Testis (tissue), 3 donors: ENCODE measurements around the gene HMOX1. TPM values are rescaled to one million over a fixed set of nuclear protein-coding genes. Genes with fewer than 3 reads are reported as not detected.

Experiments used
- DNase-seq: peaks from one replicate; pipeline ENCODE4 v3.0.0-alpha.2; 2019
- H3K27ac ChIP-seq, 2 donors: fragments of 200-600 bp; sonication (generic); one replicate each; pipeline ENCODE4 v1.5.1; 2019
- H3K27me3 ChIP-seq: fragments of 200-600 bp; sonication (generic); one replicate; pipeline ENCODE4 v1.5.1; 2019
- H3K36me3 ChIP-seq: fragments of 200-600 bp; sonication (generic); one replicate; pipeline ENCODE4 v1.5.1; 2017; ENCODE audit warnings: low read depth; ENCODE audit errors: missing control alignments
- H3K4me1 ChIP-seq: fragments of 200-600 bp; sonication (generic); one replicate; pipeline ENCODE4 v1.5.1; 2019
- H3K4me3 ChIP-seq, 2 donors: fragments of 200-600 bp; sonication (generic); one replicate each; pipeline ENCODE4 v1.5.1; 2017 to 2019
- H3K9me3 ChIP-seq: fragments of 200-600 bp; sonication (generic); one replicate; pipeline ENCODE4 v1.5.1; 2017
- POLR2A ChIP-seq: fragments of 450-650 bp; IDR thresholded peaks from one replicate; pipeline ENCODE4 v1.6.1; 2017; ENCODE audit warnings: antibody characterized with exemption, mild to moderate bottlenecking, moderate library complexity
- WGBS, 2 donors: methylation state at CpG; one replicate each; pipeline ENCODE4 v1.1.5; 2018; 5-methylcytosine and 5-hydroxymethylcytosine counted together
- intact Hi-C: fragments of 100-400 bp; cut with DNase I; formaldehyde crosslinking; loops from one replicate; pipeline ENCODE4 v1.15.1; 2023; ENCODE audit warnings: low total_unique reads
- polyA plus RNA-seq: library from polyadenylated mRNA; stranded (reverse); fragments of 350-450 nt; fragmentation: Illumina TruSeq; extraction: RNeasy Lipid Tissue Mini Kit (QIAGEN cat#74804); gene quantifications from one replicate; pipeline ENCODE4 v1.2.3, GENCODE V29; 2014; ENCODE audit warnings: low read depth, low replicate concordance; ENCODE audit not compliant: insufficient read depth
- total RNA-seq, 2 donors: library from RNA; depleted of rRNA; stranded (reverse); fragments of >200 nt; gene quantifications; one replicate each; pipeline ENCODE4 v1.2.3, GENCODE V29; 2016
- TF ChIP-seq, protein P1 (sequence below), 3 experiments: fragments of 450-650 bp in 2 of 3; fragments of 200-600 bp in 1 of 3; sonication (generic) in 1 of 3; IDR thresholded peaks; one replicate each; pipeline ENCODE4 v1.5.1; 2016 to 2019; ENCODE audit warnings: antibody characterized with exemption in 3 of 3, mild to moderate bottlenecking in 2 of 3, moderate library complexity in 1 of 3

The HMOX1 gene
- total and polyA plus RNA-seq, 3 donors from 2014 or later = 22.0 to 37.8 (median 35.2) TPM

DNA sequence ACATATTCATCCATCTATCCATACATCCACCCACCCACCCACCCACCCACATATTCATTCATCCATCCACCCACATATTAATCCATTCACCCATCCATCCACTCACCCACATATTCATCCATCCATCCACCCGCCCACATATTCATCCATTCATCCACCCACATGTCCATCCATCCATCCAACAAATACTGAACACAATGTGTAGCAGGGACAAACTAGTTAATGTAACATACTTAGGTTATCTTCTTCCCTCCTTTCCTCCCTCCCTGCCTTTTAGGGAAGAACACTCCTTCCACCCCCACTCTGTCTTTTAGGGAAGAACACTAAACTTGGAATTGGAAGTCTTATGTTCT, 58.4 kb downstream of the HMOX1 start:
- intact Hi-C loops = loop anchor here (10.0 kb wide), 1 partner anchor 85 kb away; no protein-coding TSS in a partner anchor
- DNase-seq = no peak
- Histone ChIP-seq H3K36me3 (no peaks in the 10 kb centered on the region), H3K4me3 (no peak overlapping the region), H3K4me1 (no peaks in the 10 kb centered on the region), H3K27ac (no peak overlapping the region), H3K27me3 (no peaks in the 10 kb centered on the region), H3K9me3 (no peaks in the 10 kb centered on the region)
- WGBS, 2 donors = 64 to 88% methylated on average over 1 of the region's 1 CpG
- TF ChIP-seq, protein P1, sequence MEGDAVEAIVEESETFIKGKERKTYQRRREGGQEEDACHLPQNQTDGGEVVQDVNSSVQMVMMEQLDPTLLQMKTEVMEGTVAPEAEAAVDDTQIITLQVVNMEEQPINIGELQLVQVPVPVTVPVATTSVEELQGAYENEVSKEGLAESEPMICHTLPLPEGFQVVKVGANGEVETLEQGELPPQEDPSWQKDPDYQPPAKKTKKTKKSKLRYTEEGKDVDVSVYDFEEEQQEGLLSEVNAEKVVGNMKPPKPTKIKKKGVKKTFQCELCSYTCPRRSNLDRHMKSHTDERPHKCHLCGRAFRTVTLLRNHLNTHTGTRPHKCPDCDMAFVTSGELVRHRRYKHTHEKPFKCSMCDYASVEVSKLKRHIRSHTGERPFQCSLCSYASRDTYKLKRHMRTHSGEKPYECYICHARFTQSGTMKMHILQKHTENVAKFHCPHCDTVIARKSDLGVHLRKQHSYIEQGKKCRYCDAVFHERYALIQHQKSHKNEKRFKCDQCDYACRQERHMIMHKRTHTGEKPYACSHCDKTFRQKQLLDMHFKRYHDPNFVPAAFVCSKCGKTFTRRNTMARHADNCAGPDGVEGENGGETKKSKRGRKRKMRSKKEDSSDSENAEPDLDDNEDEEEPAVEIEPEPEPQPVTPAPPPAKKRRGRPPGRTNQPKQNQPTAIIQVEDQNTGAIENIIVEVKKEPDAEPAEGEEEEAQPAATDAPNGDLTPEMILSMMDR (IDR thresholded peaks at IDR 0.05) = no peak
- no peak for TF ChIP-seq POLR2A

DNA sequence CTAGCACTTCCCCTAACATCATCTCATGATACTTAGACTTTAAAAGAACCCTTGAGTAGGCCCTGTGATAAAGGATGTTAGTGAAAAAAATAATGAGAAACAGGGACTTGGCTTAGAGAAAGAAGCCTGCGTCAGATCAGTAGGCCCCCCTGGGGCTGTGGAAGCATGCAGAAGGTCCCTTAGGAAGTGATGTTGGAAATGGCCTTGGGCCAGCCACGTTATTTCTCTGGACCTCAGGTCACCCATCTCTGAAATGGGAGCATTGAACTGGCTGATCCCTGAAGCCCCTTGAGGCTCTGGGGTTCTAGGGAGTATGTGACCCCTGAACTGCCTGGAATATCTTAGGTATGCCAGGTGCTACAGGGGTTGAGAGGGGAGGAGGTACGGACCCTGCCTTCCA, 59.2 kb downstream of the HMOX1 start:
- Histone ChIP-seq H3K9me3 (no peaks in the 10 kb centered on the region), H3K4me3 (no peak overlapping the region), H3K27ac (no peak overlapping the region), H3K27me3 (no peaks in the 10 kb centered on the region), H3K4me1 (no peaks in the 10 kb centered on the region), H3K36me3 (no peaks in the 10 kb centered on the region)
- no peak for DNase-seq
- intact Hi-C loops = no loop called here
- no peak for TF ChIP-seq POLR2A
- TF ChIP-seq, protein P1 (IDR thresholded peaks at IDR 0.05) = no peak
- 72 to 78% methylated on average over 3 of the region's 3 CpGs for WGBS, 2 donors

DNA sequence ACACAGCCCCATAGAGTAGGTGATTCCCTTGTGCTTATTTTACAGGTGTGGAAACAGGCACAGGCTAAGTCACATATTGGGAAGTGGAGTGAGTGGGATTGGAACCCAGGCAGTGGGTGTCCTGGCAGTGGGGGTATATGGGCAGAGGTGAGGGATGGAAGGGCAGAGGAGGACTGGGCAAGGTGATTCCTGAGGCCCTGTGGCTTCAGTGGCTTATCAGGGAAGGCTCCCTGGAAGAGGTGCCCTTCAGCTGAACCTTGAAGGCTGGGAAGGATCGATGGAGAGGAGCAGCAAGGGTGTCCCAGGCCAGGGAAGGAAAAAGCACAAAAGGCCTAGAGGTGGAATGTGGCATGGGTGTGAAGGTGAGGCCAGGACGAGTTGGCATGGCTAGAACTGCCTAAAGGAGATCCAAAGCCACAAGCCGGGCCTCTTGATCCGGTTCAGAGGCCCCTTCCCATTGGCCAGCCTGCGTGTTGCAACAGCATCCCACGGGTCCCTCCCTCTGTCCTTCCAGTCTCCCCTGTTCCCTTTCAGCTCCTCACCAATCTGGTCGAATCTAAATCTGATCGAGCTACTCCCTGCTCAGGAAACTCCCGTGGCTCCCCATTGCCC, 60.7 kb downstream of the HMOX1 start:
- no peaks in the 10 kb centered on the region for H3K36me3 ChIP-seq
- no peak for DNase-seq
- H3K27me3 ChIP-seq = no peaks in the 10 kb centered on the region
- H3K27ac ChIP-seq = no peak overlapping the region
- no peak overlapping the region for H3K4me3 ChIP-seq
- H3K4me1 ChIP-seq = no peaks in the 10 kb centered on the region
- no peaks in the 10 kb centered on the region for H3K9me3 ChIP-seq
- WGBS, 2 donors = 85 to 88% methylated on average over 8 to 9 of the region's 9 CpGs
- TF ChIP-seq, protein P1 (IDR thresholded peaks at IDR 0.05) = no peak
- TF ChIP-seq POLR2A = no peak
- intact Hi-C loops = no loop called here

DNA sequence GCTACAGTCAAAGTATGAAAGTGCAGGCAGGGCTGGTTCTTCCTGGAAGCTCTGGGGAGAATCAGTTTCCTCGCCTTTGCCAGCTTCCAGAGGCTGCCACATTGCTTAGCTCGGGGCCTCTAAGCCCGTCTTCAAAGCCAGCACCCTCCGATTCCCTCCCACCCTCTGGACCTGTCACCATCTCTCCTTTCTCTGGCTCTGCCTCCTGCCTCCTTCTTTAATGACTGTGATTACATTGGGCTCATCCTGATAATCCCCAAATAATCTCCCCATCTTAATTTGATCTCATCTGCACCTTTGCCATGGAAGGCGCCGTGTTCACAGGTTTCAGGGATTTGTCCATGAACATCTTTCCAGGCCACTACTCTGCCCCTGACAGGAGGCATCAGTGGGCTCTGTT, 61.6 kb downstream of the HMOX1 start:
- Histone ChIP-seq H3K4me1 (no peaks in the 10 kb centered on the region), H3K27ac (no peak overlapping the region), H3K27me3 (no peaks in the 10 kb centered on the region), H3K9me3 (no peaks in the 10 kb centered on the region), H3K4me3 (no peak overlapping the region), H3K36me3 (no peaks in the 10 kb centered on the region)
- intact Hi-C loops = no loop called here
- TF ChIP-seq, protein P1 (IDR thresholded peaks at IDR 0.05) = no peak
- no peak for TF ChIP-seq POLR2A
- no peak for DNase-seq
- WGBS, 2 donors = 85 to 94% methylated on average over 6 of the region's 6 CpGs

DNA sequence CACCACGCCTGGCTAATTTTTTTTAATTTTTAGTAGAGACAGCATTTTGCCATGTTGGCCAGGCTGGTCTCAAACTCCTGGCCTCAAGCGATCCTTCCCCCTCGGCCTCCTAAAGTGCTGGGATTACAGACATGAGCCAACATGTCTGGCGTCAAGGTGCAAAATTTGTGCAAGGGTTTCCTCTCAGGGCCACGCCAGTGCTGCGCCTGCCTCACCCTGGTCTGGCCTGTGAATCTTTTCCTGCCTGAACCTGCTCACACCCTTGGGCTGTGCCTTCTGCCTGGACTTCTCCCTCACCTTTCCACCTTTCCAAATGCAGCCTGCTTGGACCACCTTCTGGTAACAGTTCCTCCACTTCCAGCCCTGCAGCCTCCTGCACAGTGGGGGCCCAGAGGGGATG, 62.4 kb downstream of the HMOX1 start:
- intact Hi-C loops = no loop called here
- no peak for DNase-seq
- H3K27me3 ChIP-seq = no peaks in the 10 kb centered on the region
- no peak overlapping the region for H3K4me3 ChIP-seq
- no peaks in the 10 kb centered on the region for H3K36me3 ChIP-seq
- H3K4me1 ChIP-seq = no peaks in the 10 kb centered on the region
- TF ChIP-seq POLR2A = no peak
- TF ChIP-seq, protein P1 (IDR thresholded peaks at IDR 0.05) = no peak
- 79 to 92% methylated on average over 6 of the region's 6 CpGs for WGBS, 2 donors
- H3K27ac ChIP-seq = no peak overlapping the region
- H3K9me3 ChIP-seq = no peaks in the 10 kb centered on the region
